K562 (cell line): Measurements from ENCODE around the gene EXOC2. TPM values are rescaled to one million over a fixed set of nuclear protein-coding genes. Genes with fewer than 3 reads are reported as not detected.

Source experiments
- ATAC-seq: fragments of 200-7000 bp; cut with Tn5 transposase; 3 replicates; pipeline ENCODE4 v1.9.1; 2020; ENCODE audit warnings: moderate library complexity
- BruUV-seq: library from RNA; stranded (reverse); fragments of 400-500 nt; replicated peaks from 2 replicates; lab custom pipeline; 2021; lab: Mats Ljungman, UMichigan
- CTCF ChIA-PET: fragments of 300-600 bp; formaldehyde crosslinking; extraction: SDS; loops from one replicate; lab custom pipeline; 2021; ENCODE audit warnings: low intra/inter-chr PET ratio; lab: Yijun Ruan, JAX
- POLR2A ChIA-PET: fragments of 300-600, 350-650 bp; sonication (Branson Sonifier 250); formaldehyde crosslinking; extraction: SDS; loops from one replicate; lab custom pipeline; 2021; ENCODE audit warnings: antibody characterized with exemption, inconsistent platforms; lab: Yijun Ruan, JAX
- DNase-seq, 4 experiments: peaks; one replicate each; pipeline versions ENCODE4 v3.0.0 to v3.0.0-alpha.2; 2011 to 2018; ENCODE audit warnings: low spot score in 3 of 4, mixed read lengths in 3 of 4; ENCODE audit errors: extremely low read depth in 1 of 4
- FAIRE-seq: peaks from 2 replicates; lab custom pipeline; 2011; peaks lifted over from hg19 to GRCh38; lab: Jason Lieb, UNC
- H2AFZ ChIP-seq: 2 replicates; pipeline ENCODE4 v1.6.0; 2011; ENCODE audit warnings: low read depth, low read length, control low read depth, inconsistent platforms
- H3K27ac ChIP-seq: fragments of 200-600 bp; 3 replicates; pipeline ENCODE4 v1.8.0; 2011; ENCODE audit warnings: low read depth, mild to moderate bottlenecking, control low read depth, inconsistent platforms, low read length, moderate library complexity, mixed read lengths; ENCODE audit errors: extremely low read depth
- H3K27me3 ChIP-seq, 2 experiments: fragments of 300-600 bp in 1 of 2; 2 replicates in 1 of 2; 3 replicates in 1 of 2; pipeline versions ENCODE4 v1.6.0 to v1.8.0; 2011; ENCODE audit warnings: inconsistent platforms in 2 of 2, low read length in 2 of 2, mild to moderate bottlenecking in 1 of 2, mixed read lengths in 1 of 2, moderate library complexity in 1 of 2; ENCODE audit not compliant: control insufficient read depth in 2 of 2, insufficient read depth in 2 of 2
- H3K36me3 ChIP-seq: fragments of 300-600 bp; 3 replicates; pipeline ENCODE4 v1.8.0; 2011; ENCODE audit warnings: mild to moderate bottlenecking, low read length, inconsistent platforms; ENCODE audit not compliant: control insufficient read depth, insufficient read depth
- H3K4me1 ChIP-seq, 2 experiments: fragments of 200-600 bp in 1 of 2; replicated peaks in 1 of 2; 2 replicates in 1 of 2; 3 replicates in 1 of 2; pipeline versions ENCODE4 v1.5.1 to v1.8.0; 2011; ENCODE audit warnings: inconsistent platforms in 2 of 2, low read length in 2 of 2, mild to moderate bottlenecking in 1 of 2, mixed read lengths in 1 of 2, moderate library complexity in 1 of 2; ENCODE audit not compliant: control insufficient read depth in 2 of 2, insufficient read depth in 2 of 2
- H3K4me2 ChIP-seq: 2 replicates; pipeline ENCODE4 v1.6.1; 2011; ENCODE audit warnings: low read length, control low read depth, inconsistent platforms, mixed read lengths; ENCODE audit not compliant: insufficient read depth
- H3K4me3 ChIP-seq: fragments of 200-600 bp; sonication (generic), shearing (Covaris generic); 2 replicates; pipeline ENCODE4 v1.5.1; 2016; ENCODE audit warnings: control low read depth, inconsistent platforms
- H3K79me2 ChIP-seq: fragments of 200-600 bp; 3 replicates; pipeline ENCODE4 v1.8.0; 2011; ENCODE audit warnings: low read length, inconsistent platforms; ENCODE audit not compliant: control insufficient read depth, insufficient read depth
- H3K9ac ChIP-seq, 2 experiments: 2 replicates each; pipeline versions ENCODE4 v1.6.0 to v1.6.1; 2011; ENCODE audit warnings: low read depth in 2 of 2, low read length in 2 of 2, control low read depth in 1 of 2, inconsistent platforms in 1 of 2, mild to moderate bottlenecking in 1 of 2, mixed read lengths in 1 of 2; ENCODE audit not compliant: insufficient read depth in 1 of 2
- H3K9me1 ChIP-seq: one replicate; pipeline ENCODE4 v1.6.0; 2011; ENCODE audit warnings: inconsistent platforms, mild to moderate bottlenecking, low read length, moderate library complexity; ENCODE audit not compliant: control insufficient read depth, insufficient read depth
- H3K9me3 ChIP-seq: replicated peaks from 2 replicates; pipeline ENCODE4 v1.5.1; 2011; ENCODE audit warnings: low read depth, low read length, inconsistent platforms; ENCODE audit not compliant: control insufficient read depth, insufficient read depth
- H4K20me1 ChIP-seq: replicated peaks from 2 replicates; pipeline ENCODE4 v1.6.1; 2011; ENCODE audit warnings: low read length, inconsistent platforms, mixed read lengths; ENCODE audit not compliant: control insufficient read depth, insufficient read depth
- BCOR ChIP-seq: fragments of 450-650 bp; IDR thresholded peaks from 2 replicates; pipeline ENCODE4 v1.6.1; 2016
- BHLHE40 ChIP-seq: IDR thresholded peaks from 2 replicates; pipeline ENCODE4 v1.6.1; 2011; ENCODE audit warnings: low read length, improper control_type of control experiment
- CTCF ChIP-seq, 3 experiments: IDR thresholded peaks in 2 of 3; conservative IDR thresholded peaks in 1 of 3; 2 replicates each; pipeline ENCODE4 v1.5.1; 2011 to 2012; ENCODE audit warnings: low read length in 3 of 3, mild to moderate bottlenecking in 3 of 3, control low read depth in 2 of 3, improper control_type of control experiment in 1 of 3, inconsistent platforms in 1 of 3, low read depth in 1 of 3, mixed read lengths in 1 of 3, moderate library complexity in 1 of 3; ENCODE audit not compliant: insufficient read depth in 2 of 3
- GMEB1 ChIP-seq: fragments of 250-450 bp; sonication (Bioruptor Pico); IDR thresholded peaks from 2 replicates; pipeline ENCODE4 v1.4.0; 2020; ENCODE audit warnings: mild to moderate bottlenecking
- LCOR ChIP-seq: sonication (generic); formaldehyde crosslinking; IDR thresholded peaks from 2 replicates; pipeline ENCODE4 v1.8.0; 2022; ENCODE audit warnings: mild to moderate bottlenecking, missing genetic modification reagents
- NEUROD1 ChIP-seq: fragments of 150-350 bp; IDR thresholded peaks from 2 replicates; pipeline ENCODE4 v1.6.1; 2014; ENCODE audit warnings: borderline replicate concordance, low read length, low read depth; ENCODE audit not compliant: partially characterized antibody
- NR2C1 ChIP-seq, 2 experiments: fragments of 450-650 bp; IDR thresholded peaks; 2 replicates each; pipeline ENCODE4 v1.6.1; 2017; ENCODE audit warnings: mild to moderate bottlenecking in 2 of 2, antibody characterized with exemption in 1 of 2, inconsistent platforms in 1 of 2, missing compliant biosample characterization in 1 of 2, missing genetic modification characterization in 1 of 2
- PML ChIP-seq: IDR thresholded peaks from 2 replicates; pipeline ENCODE4 v1.6.1; 2012; ENCODE audit warnings: low read length, inconsistent platforms
- PYGO2 ChIP-seq: fragments of 450-650 bp; IDR thresholded peaks from 2 replicates; pipeline ENCODE4 v1.6.1; 2016; ENCODE audit warnings: mild to moderate bottlenecking, missing genetic modification characterization, moderate library complexity, missing compliant biosample characterization
- RBM34 ChIP-seq: fragments of 200-400 bp; formaldehyde crosslinking; IDR thresholded peaks from 2 replicates; pipeline ENCODE4 v1.6.1; 2018; ENCODE audit warnings: low read length, borderline replicate concordance; ENCODE audit not compliant: insufficient read depth
- SRSF1 ChIP-seq: fragments of 200-400 bp; formaldehyde crosslinking; IDR thresholded peaks from 2 replicates; pipeline ENCODE4 v1.6.1; 2017; ENCODE audit warnings: mild to moderate bottlenecking, low read depth, low read length, moderate library complexity
- ZBTB34 ChIP-seq: fragments of 250-450 bp; sonication (Bioruptor Pico); IDR thresholded peaks from 2 replicates; pipeline ENCODE4 v1.8.0; 2021; ENCODE audit warnings: mild to moderate bottlenecking, moderate library complexity
- ZKSCAN8 ChIP-seq: fragments of 200-800 bp; sonication (Bioruptor generic); IDR thresholded peaks from 2 replicates; pipeline ENCODE4 v1.6.1; 2016; ENCODE audit warnings: missing genetic modification characterization, missing compliant biosample characterization
- ZNF140 ChIP-seq: fragments of 250-450 bp; sonication (Bioruptor Pico); IDR thresholded peaks from 2 replicates; pipeline ENCODE4 v1.8.0; 2021; ENCODE audit warnings: moderate library complexity, mild to moderate bottlenecking, inconsistent platforms
- ZNF224 ChIP-seq: sonication (generic); formaldehyde crosslinking; IDR thresholded peaks from 2 replicates; pipeline ENCODE4 v1.8.0; 2022; ENCODE audit warnings: mild to moderate bottlenecking, missing genetic modification reagents
- ZNF449 ChIP-seq: fragments of 250-450 bp; sonication (Bioruptor Pico); IDR thresholded peaks from 2 replicates; pipeline ENCODE4 v1.8.0; 2022; ENCODE audit warnings: moderate library complexity, mild to moderate bottlenecking, inconsistent platforms
- ZNF717 ChIP-seq: fragments of 250-450 bp; sonication (Bioruptor Pico); IDR thresholded peaks from 2 replicates; pipeline ENCODE4 v1.5.0; 2021
- ZNF77 ChIP-seq: fragments of 250-450 bp; sonication (Bioruptor Pico); IDR thresholded peaks from 2 replicates; pipeline ENCODE4 v1.5.0; 2020
- WGBS: fragments of 100-300 bp; shearing (Covaris generic); methylation state at CpG from one replicate; pipeline ENCODE4 v1.1.6; 2016; ENCODE audit warnings: low coverage, mixed read lengths; ENCODE audit not compliant: insufficient coverage; ENCODE audit errors: missing lambda C conversion rate; 5-methylcytosine and 5-hydroxymethylcytosine counted together
- in situ Hi-C: fragments of 300-500 bp; cut with MboI; formaldehyde crosslinking; loops from 4 replicates; pipeline ENCODE4 v1.15.0; 2018; ENCODE audit warnings: inconsistent platforms, mixed read lengths
- intact Hi-C: fragments of 100-400 bp; cut with micrococcal nuclease; formaldehyde crosslinking; loops from 2 replicates; pipeline ENCODE4 v1.14.2; 2022
- polyA plus RNA-seq, 8 experiments: library from polyadenylated mRNA; depleted of rRNA in 4 of 8; stranded (reverse) in 5 of 8; unstranded in 3 of 8; fragments of >200 nt; fragmentation: Nextera tagmentation in 2 of 8; fragmentation: Illumina TruSeq in 1 of 8; extraction: Ambion mirVana in 2 of 8; extraction: Trizol in 1 of 8; gene quantifications; 2 replicates each; pipeline versions ENCODE4 v1.2.1 to v1.2.3, GENCODE V29; 2011 to 2014; ENCODE audit warnings: inconsistent platforms in 1 of 8, missing spikeins in 1 of 8
- total RNA-seq, 7 experiments: library from RNA; depleted of rRNA in 6 of 7; stranded (reverse); fragments of >200 nt in 6 of 7; fragmentation: Illumina TruSeq in 2 of 7; extraction: Trizol in 2 of 7; gene quantifications; 2 replicates each; pipeline versions ENCODE4 v1.2.1 to v1.2.3, GENCODE V29; 2011 to 2021; ENCODE audit warnings: low replicate concordance in 1 of 7

Gene EXOC2
- total and polyA plus RNA-seq, 9 of the 15 experiments (the other 6 are each of a cell fraction or from before 2014, with no cell fraction given) = 12.2 to 30.2 (median 24.2) TPM

GRCh38 chr6:582370-582769, 110.6 kb downstream of the EXOC2 start:
- no peaks in the 10 kb centered on the region; a peak in 1 of 5 replicates for H3K4me1 ChIP-seq
- no peak overlapping the region for H3K4me2 ChIP-seq
- BruUV-seq = no TSS peak
- H3K9ac ChIP-seq = peak overlapping the region in 1 of 2 experiments; percentile 53; a peak in 1 of 4 replicates
- TF ChIP-seq LCOR (CRISPR knock-in tag) (no peak), RBM34 (no peak), PYGO2 (tag) (no peak), BCOR (no peak), ZNF224 (CRISPR knock-in tag) (no peak), NEUROD1 (no peak), SRSF1 (no peak), BHLHE40 (no peak), ZBTB34 (CRISPR knock-in tag) (no peak), ZKSCAN8 (no peak), CTCF (IDR thresholded peaks at IDR 0.05 in 2 of 3, conservative IDR thresholded peaks at IDR 0.05 in 1 of 3; ENCODE audit: insufficient read depth in 2 of 3, low read depth in 1 of 3, low read length in 3 of 3) (no peak), GMEB1 (no peak), NR2C1 (IDR thresholded peaks at IDR 0.05) (no peak), NR2C1 (tag; IDR thresholded peaks at IDR 0.05) (no peak), ZNF77 (CRISPR knock-in tag) (no peak), ZNF140 (CRISPR knock-in tag) (no peak), PML (no peak), ZNF449 (CRISPR knock-in tag) (no peak), ZNF717 (CRISPR knock-in tag) (no peak)
- no peak for FAIRE-seq
- H3K9me1 ChIP-seq = no peaks in the 10 kb centered on the region
- ChIA-PET POLR2A (no interaction called here), CTCF (no interaction called here)
- H3K79me2 ChIP-seq = no peaks in the 10 kb centered on the region
- H4K20me1 ChIP-seq = no peaks in the 10 kb centered on the region
- DNase-seq = no peak
- H3K4me3 ChIP-seq = no peak overlapping the region
- intact Hi-C loops (no loop called here), in situ Hi-C loops (loop anchor here (25.0 kb wide), 1 partner anchor 830 kb away; no protein-coding TSS in a partner anchor)
- no peak overlapping the region for H3K27ac ChIP-seq
- H3K27me3 ChIP-seq = no peaks in the 10 kb centered on the region
- H3K36me3 ChIP-seq = no peaks in the 10 kb centered on the region
- ATAC-seq = no peak
- no peak overlapping the region for H2AFZ ChIP-seq
- H3K9me3 ChIP-seq = no peaks in the 10 kb centered on the region
- 68% methylated on average over 10 of the region's 12 CpGs for WGBS
